RWPE2 (cell line): ENCODE measurements around the gene CRB2.

Experiments used
- ATAC-seq: fragments of 200-7000 bp; cut with Tn5 transposase; 3 replicates; pipeline ENCODE4 v1.9.1; 2021; ENCODE audit warnings: low read depth
- DNase-seq: peaks from one replicate; pipeline ENCODE4 v3.0.0-alpha.2; 2020; ENCODE audit warnings: low spot score
- H3K27ac ChIP-seq: fragments of 450-650 bp; 2 replicates; pipeline ENCODE4 v1.5.1; 2017; ENCODE audit warnings: mild to moderate bottlenecking; ENCODE audit not compliant: poor library complexity, severe bottlenecking
- H3K27me3 ChIP-seq: fragments of 250-450 bp; sonication (Bioruptor Pico); 2 replicates; pipeline ENCODE4 v1.5.1; 2021; ENCODE audit warnings: mild to moderate bottlenecking, moderate library complexity; ENCODE audit not compliant: insufficient read depth, poor library complexity, severe bottlenecking
- H3K36me3 ChIP-seq: fragments of 250-450 bp; sonication (Bioruptor Pico); 2 replicates; pipeline ENCODE4 v1.5.1; 2020; ENCODE audit warnings: low read depth, mild to moderate bottlenecking, moderate library complexity
- H3K4me1 ChIP-seq: fragments of 250-450 bp; sonication (Bioruptor Pico); 2 replicates; pipeline ENCODE4 v1.5.1; 2021; ENCODE audit warnings: mild to moderate bottlenecking, moderate library complexity; ENCODE audit not compliant: insufficient read depth, poor library complexity, severe bottlenecking
- H3K4me3 ChIP-seq: fragments of 250-450 bp; sonication (Bioruptor Pico); 2 replicates; pipeline ENCODE4 v1.5.1; 2021; ENCODE audit warnings: mild to moderate bottlenecking, moderate library complexity; ENCODE audit not compliant: severe bottlenecking
- H3K9me3 ChIP-seq: fragments of 250-450 bp; sonication (Bioruptor Pico); 2 replicates; pipeline ENCODE4 v1.5.1; 2021; ENCODE audit warnings: mild to moderate bottlenecking, moderate library complexity; ENCODE audit not compliant: severe bottlenecking
- TF ChIP-seq, protein P1 (sequence below): fragments of 450-650 bp; IDR thresholded peaks from one replicate; pipeline ENCODE4 v1.5.1; 2017; ENCODE audit warnings: mild to moderate bottlenecking, moderate library complexity; ENCODE audit not compliant: poor library complexity, severe bottlenecking

The CRB2 gene

DNA sequence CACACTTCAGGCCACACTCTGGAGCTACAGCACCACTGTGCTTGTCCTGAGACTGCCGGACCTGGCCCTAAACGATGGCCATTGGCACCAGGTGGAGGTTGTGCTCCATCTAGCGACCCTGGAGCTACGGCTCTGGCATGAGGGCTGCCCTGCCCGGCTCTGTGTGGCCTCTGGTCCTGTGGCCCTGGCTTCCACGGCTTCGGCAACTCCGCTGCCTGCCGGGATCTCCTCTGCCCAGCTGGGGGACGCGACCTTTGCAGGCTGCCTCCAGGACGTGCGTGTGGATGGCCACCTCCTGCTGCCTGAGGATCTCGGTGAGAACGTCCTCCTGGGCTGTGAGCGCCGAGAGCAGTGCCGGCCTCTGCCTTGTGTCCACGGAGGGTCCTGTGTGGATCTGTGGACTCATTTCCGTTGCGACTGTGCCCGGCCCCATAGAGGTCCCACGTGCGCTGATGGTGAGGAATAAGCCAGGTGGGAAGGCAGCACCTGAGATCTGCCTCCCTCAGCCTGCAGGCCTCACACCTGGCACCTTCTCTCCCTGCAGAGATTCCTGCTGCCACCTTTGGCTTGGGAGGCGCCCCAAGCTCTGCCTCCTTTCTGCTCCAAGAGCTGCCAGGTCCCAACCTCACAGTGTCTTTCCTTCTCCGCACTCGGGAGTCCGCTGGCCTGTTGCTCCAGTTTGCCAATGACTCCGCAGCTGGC is 14.7 kb downstream of the CRB2 start:
- H3K4me3 ChIP-seq, result no peak overlapping the region
- DNase-seq, result no peak

DNA sequence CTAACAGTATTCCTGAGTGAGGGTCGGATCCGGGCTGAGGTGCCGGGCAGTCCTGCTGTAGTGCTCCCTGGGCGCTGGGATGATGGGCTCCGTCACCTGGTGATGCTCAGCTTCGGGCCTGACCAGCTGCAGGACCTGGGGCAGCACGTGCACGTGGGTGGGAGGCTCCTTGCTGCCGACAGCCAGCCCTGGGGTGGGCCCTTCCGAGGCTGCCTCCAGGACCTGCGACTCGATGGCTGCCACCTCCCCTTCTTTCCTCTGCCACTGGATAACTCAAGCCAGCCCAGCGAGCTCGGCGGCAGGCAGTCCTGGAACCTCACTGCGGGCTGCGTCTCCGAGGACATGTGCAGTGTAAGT is 15.2 kb downstream of the CRB2 start:
- H3K4me1 ChIP-seq, result no peaks in the 10 kb centered on the region
- no peaks in the 10 kb centered on the region for H3K36me3 ChIP-seq
- no peaks in the 10 kb centered on the region for H3K9me3 ChIP-seq
- peaks cover 33% of the 10 kb centered on the region for H3K27me3 ChIP-seq
- TF ChIP-seq, protein P1, sequence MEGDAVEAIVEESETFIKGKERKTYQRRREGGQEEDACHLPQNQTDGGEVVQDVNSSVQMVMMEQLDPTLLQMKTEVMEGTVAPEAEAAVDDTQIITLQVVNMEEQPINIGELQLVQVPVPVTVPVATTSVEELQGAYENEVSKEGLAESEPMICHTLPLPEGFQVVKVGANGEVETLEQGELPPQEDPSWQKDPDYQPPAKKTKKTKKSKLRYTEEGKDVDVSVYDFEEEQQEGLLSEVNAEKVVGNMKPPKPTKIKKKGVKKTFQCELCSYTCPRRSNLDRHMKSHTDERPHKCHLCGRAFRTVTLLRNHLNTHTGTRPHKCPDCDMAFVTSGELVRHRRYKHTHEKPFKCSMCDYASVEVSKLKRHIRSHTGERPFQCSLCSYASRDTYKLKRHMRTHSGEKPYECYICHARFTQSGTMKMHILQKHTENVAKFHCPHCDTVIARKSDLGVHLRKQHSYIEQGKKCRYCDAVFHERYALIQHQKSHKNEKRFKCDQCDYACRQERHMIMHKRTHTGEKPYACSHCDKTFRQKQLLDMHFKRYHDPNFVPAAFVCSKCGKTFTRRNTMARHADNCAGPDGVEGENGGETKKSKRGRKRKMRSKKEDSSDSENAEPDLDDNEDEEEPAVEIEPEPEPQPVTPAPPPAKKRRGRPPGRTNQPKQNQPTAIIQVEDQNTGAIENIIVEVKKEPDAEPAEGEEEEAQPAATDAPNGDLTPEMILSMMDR, result no peak
- no peak overlapping the region for H3K4me3 ChIP-seq
- no peak for DNase-seq
- no peak overlapping the region for H3K27ac ChIP-seq
- ATAC-seq, result no peak

More for the DNA sequence above, 14.7 kb downstream of the CRB2 start:
- H3K9me3 ChIP-seq, result no peaks in the 10 kb centered on the region
- no peak overlapping the region for H3K27ac ChIP-seq
- TF ChIP-seq, protein P1, result no peak
- H3K27me3 ChIP-seq, result peaks cover 33% of the 10 kb centered on the region
- no peaks in the 10 kb centered on the region for H3K36me3 ChIP-seq
- ATAC-seq, result no peak
- no peaks in the 10 kb centered on the region for H3K4me1 ChIP-seq

DNA sequence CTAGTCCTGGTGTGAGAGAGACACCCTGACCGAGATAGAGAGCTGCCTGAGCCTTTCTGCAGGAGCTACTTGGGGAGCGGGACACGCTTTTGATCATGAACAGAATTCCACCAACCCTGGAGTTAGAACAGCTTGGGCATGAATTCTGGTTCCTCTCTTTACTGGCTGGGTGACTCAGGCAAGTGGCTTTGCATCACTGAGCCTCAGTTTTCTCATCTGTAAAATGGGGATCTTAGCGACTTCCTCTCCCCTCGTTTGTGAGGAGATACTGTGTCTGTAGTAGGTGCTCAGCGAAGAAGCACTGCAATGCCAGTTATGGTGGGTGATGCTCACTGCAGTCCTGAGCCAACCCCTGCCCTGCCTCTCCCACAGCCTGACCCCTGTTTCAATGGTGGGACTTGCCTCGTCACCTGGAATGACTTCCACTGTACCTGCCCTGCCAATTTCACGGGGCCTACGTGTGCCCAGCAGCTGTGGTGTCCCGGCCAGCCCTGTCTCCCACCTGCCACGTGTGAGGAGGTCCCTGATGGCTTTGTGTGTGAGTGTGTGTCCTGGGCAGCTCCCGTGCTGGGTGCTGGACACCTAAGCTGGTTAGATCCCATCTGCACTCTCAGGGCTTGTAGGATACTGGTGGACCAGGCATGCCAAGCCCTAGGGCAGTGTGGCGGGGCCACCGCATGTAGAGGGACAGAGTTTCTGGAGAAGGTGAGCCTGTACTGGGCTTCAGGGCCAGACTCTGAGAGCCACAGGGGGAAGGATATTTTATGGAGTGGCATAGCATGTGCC is 16.0 kb downstream of the CRB2 start:
- DNase-seq, result no peak
- H3K36me3 ChIP-seq, result no peaks in the 10 kb centered on the region
- no peak overlapping the region for H3K4me3 ChIP-seq
- no peaks in the 10 kb centered on the region for H3K4me1 ChIP-seq
- H3K27me3 ChIP-seq, result peaks cover 33% of the 10 kb centered on the region
- no peaks in the 10 kb centered on the region for H3K9me3 ChIP-seq
- H3K27ac ChIP-seq, result no peak overlapping the region
- ATAC-seq, result no peak
- TF ChIP-seq, protein P1, result no peak

DNA sequence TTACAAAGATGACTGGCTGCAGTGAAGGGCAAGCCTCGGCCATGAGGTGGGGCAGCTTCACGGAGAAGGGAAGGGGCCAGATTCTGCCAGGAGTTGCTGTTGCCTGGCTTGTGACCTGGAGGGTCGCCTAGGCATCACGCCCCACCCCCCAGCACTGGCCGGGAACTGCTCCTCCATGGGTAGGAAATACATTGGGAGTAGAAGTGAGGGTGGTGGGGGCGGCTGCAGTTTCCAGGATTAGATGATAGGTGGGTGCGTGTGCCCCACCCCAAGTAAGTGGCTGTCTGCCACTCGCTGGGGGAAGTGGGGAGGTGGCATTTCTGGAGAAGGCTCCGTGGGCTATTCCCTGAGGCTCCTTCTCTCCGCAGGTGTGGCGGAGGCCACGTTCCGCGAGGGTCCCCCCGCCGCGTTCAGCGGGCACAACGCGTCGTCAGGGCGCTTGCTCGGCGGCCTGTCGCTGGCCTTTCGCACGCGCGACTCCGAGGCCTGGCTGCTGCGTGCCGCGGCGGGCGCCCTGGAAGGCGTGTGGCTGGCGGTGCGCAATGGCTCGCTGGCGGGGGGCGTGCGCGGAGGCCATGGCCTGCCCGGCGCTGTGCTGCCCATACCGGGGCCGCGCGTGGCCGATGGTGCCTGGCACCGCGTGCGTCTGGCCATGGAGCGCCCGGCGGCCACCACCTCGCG is 16.9 kb downstream of the CRB2 start:
- Histone ChIP-seq H3K36me3 (no peaks in the 10 kb centered on the region), H3K9me3 (no peaks in the 10 kb centered on the region), H3K27me3 (peaks cover 33% of the 10 kb centered on the region), H3K4me1 (no peaks in the 10 kb centered on the region), H3K27ac (no peak overlapping the region), H3K4me3 (no peak overlapping the region)
- ATAC-seq, result no peak
- TF ChIP-seq, protein P1, result no peak
- DNase-seq, result no peak
